Ectodermal cell (in vitro differentiated cells): ENCODE results near the gene SIK3.

Source experiments
- H3K27ac ChIP-seq: 2 replicates; pipeline ENCODE4 v1.7.0; 2013; ENCODE audit warnings: mild to moderate bottlenecking, low read depth, low read length; ENCODE audit not compliant: insufficient read depth, poor library complexity, severe bottlenecking
- H3K27me3 ChIP-seq: 2 replicates; pipeline ENCODE4 v1.7.0; 2013; ENCODE audit warnings: mild to moderate bottlenecking, low read length; ENCODE audit not compliant: insufficient read depth, control insufficient read depth, poor library complexity, severe bottlenecking
- H3K36me3 ChIP-seq: one replicate; pipeline ENCODE4 v1.7.0; 2013; ENCODE audit warnings: low read length; ENCODE audit not compliant: control insufficient read depth, insufficient read depth
- H3K4me1 ChIP-seq: one replicate; pipeline ENCODE4 v1.7.0; 2013; ENCODE audit warnings: low read length; ENCODE audit not compliant: control insufficient read depth, insufficient read depth
- H3K4me3 ChIP-seq: 2 replicates; pipeline ENCODE4 v1.7.0; 2013; ENCODE audit warnings: low read depth, low read length, control low read depth; ENCODE audit not compliant: insufficient read depth
- H3K9me3 ChIP-seq: 2 replicates; pipeline ENCODE4 v1.7.0; 2013; ENCODE audit warnings: mild to moderate bottlenecking, low read length, moderate library complexity; ENCODE audit not compliant: control insufficient read depth
- WGBS, 2 experiments: methylation state at CpG; one replicate each; pipeline ENCODE4 v1.1.7; 2013; ENCODE audit warnings: missing lambda C conversion rate in 2 of 2; 5-methylcytosine and 5-hydroxymethylcytosine counted together

Gene SIK3

DNA sequence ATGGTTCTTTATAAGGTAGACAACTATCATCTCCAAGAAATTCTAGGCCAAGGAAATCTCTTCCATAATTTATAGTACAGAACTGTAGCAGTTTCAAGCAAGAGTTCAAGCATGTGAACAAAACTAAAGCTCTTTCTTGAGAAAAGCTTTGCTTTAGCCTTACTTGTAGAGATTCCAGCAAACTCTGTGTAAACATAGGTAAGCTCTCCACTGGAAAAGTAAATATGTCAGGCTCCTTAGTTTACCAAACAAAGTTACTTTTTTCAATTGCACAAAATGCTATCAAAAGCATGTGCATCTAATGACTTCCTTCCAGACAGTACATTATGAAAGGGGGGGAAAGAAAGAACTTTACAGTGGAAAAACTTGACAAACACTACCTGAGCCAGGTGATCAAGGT, 125.0 kb downstream of the SIK3 start:
- no peak overlapping the region for H3K27ac ChIP-seq
- peaks cover 9% of the 10 kb centered on the region for H3K4me1 ChIP-seq
- no peak overlapping the region for H3K4me3 ChIP-seq
- H3K9me3 ChIP-seq: no peaks in the 10 kb centered on the region
- H3K36me3 ChIP-seq: no peaks in the 10 kb centered on the region
- no peaks in the 10 kb centered on the region for H3K27me3 ChIP-seq

- Histone ChIP-seq H3K4me3 (no peak overlapping the region), H3K9me3 (no peaks in the 10 kb centered on the region), H3K36me3 (no peaks in the 10 kb centered on the region), H3K27me3 (no peaks in the 10 kb centered on the region), H3K27ac (no peak overlapping the region), H3K4me1 (peaks cover 9% of the 10 kb centered on the region)
- WGBS, 2 experiments: 83 to 85% methylated on average over 4 of the region's 4 CpGs
Observed at GRCh38 chr11:116972691-116973090, 125.5 kb downstream of the SIK3 start.

GRCh38 chr11:116970485-116971292, 127.5 kb downstream of the SIK3 start:
- Histone ChIP-seq H3K36me3 (no peaks in the 10 kb centered on the region), H3K9me3 (no peaks in the 10 kb centered on the region), H3K4me1 (peaks cover 9% of the 10 kb centered on the region), H3K27ac (no peak overlapping the region), H3K4me3 (no peak overlapping the region), H3K27me3 (no peaks in the 10 kb centered on the region)
- WGBS, 2 experiments: 90 to 94% methylated on average over 5 to 6 of the region's 6 CpGs

DNA sequence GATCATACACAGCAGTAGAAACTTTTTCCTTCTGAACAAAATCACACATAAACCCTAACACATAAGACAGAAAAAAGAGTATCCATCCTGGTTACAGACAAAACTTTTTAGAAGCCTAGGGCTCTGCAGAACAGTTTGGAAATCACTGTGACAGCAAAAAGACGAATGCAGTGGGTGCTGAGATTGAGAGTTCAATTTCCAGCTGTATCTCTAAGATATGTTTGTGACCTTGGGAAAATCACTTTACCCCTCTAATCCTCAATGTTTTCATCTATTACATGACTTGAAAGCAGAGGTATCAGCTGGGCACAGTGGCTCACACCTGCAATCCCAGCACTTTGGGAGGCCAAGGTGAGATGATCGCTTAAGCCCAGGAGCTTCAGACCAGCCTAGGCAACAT, 128.5 kb downstream of the SIK3 start:
- Histone ChIP-seq H3K9me3 (no peaks in the 10 kb centered on the region), H3K4me1 (peaks cover 9% of the 10 kb centered on the region), H3K27ac (no peak overlapping the region), H3K4me3 (no peak overlapping the region), H3K36me3 (no peaks in the 10 kb centered on the region), H3K27me3 (no peaks in the 10 kb centered on the region)
- WGBS, 2 experiments: 97 to 99% methylated on average over 2 of the region's 2 CpGs

DNA sequence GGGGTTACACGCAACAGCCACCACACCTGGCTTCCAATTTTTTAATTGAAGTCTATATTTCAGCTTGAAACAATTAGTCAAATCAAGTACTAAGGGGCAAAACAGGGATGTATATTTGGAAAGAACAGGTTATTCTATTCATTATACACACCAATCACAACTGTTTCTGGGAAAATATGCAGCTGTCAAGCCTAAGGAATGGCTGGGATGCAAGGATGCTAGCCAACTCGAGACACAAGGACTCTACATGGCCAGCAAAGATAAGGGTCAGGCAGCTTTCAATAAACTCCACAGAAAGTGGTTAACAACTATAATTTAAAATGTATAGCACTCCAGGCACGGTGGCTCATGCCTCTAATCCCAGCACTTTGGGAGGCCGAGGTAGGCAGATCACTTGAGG, 134.0 kb downstream of the SIK3 start:
- Histone ChIP-seq H3K4me3 (no peak overlapping the region), H3K27me3 (no peaks in the 10 kb centered on the region), H3K4me1 (peaks cover 6% of the 10 kb centered on the region), H3K9me3 (no peaks in the 10 kb centered on the region), H3K36me3 (no peaks in the 10 kb centered on the region), H3K27ac (no peak overlapping the region)
- WGBS, 2 experiments: 85 to 88% methylated on average over 4 of the region's 4 CpGs

DNA sequence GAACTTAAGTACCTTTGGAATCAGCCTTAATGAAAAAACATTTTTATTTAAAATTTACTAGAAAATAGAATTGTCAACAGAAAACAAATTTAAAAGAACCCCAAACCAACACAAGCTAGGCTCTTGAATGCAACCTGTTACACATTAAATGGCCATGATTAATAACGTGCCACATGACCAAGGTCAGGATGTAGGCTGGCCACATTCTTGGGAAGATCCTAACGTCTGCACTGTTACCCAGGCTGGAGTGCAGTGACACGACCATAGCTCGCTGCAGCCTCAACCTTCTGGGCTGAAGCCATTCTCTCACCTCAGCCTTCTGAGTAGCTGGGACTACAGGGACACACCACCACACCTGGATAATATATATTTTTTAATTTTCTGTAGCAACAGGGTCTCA, 134.4 kb downstream of the SIK3 start:
- Histone ChIP-seq H3K27ac (no peak overlapping the region), H3K4me3 (no peak overlapping the region), H3K36me3 (no peaks in the 10 kb centered on the region), H3K9me3 (no peaks in the 10 kb centered on the region), H3K27me3 (no peaks in the 10 kb centered on the region), H3K4me1 (peaks cover 6% of the 10 kb centered on the region)
- WGBS, 2 experiments: 75 to 80% methylated on average over 4 of the region's 4 CpGs

DNA sequence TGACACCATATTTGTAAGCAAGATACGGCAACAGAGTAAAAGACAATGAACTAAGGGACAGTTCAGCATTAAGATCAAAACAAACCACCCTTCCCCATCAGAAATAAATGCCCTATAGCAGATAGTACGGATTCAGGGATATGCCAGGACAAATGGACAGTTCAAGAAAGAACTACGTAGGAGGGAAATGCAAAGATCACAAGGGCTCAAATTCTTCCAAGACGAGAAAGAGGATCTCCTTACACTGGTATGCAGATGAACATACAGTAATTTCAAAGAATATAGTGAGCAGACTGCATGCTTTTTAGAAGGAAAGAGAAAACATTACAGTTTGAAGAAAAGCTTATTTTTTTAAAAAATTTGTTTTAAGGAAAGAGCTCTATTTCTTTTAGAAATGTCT, 136.1 kb downstream of the SIK3 start:
- 82 to 84% methylated on average over 4 of the region's 4 CpGs for WGBS, 2 experiments
- Histone ChIP-seq H3K4me3 (no peak overlapping the region), H3K36me3 (no peaks in the 10 kb centered on the region), H3K27ac (no peak overlapping the region), H3K4me1 (peaks cover 6% of the 10 kb centered on the region), H3K27me3 (no peaks in the 10 kb centered on the region), H3K9me3 (no peaks in the 10 kb centered on the region)

DNA sequence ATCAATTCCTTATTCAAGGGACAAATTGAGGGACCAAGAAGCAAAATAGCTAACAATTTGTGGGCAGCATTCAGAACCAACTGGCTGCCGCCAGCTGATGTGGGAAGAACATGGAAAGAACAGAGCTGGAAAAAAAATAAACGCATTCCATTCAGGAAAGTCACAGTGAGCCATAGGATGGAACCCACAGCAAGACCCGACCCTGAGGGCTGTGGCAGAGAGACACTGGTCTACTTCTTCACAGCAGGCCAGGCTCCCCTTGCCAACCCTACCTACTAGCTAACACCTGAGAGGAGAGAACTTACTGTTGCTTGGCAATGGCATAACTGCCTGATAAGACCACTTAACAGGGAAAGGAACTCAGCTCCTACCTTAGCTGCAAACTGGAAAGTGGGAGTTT, 137.3 kb downstream of the SIK3 start:
- no peaks in the 10 kb centered on the region for H3K27me3 ChIP-seq
- H3K27ac ChIP-seq: no peak overlapping the region
- no peaks in the 10 kb centered on the region for H3K36me3 ChIP-seq
- H3K4me3 ChIP-seq: no peak overlapping the region
- H3K9me3 ChIP-seq: no peaks in the 10 kb centered on the region
- peaks cover 9% of the 10 kb centered on the region for H3K4me1 ChIP-seq
- 72 to 81% methylated on average over 3 of the region's 3 CpGs for WGBS, 2 experiments

GRCh38 chr11:116958246-116958645, 140.0 kb downstream of the SIK3 start:
- peaks cover 4% of the 10 kb centered on the region for H3K36me3 ChIP-seq
- no peaks in the 10 kb centered on the region for H3K9me3 ChIP-seq
- no peaks in the 10 kb centered on the region for H3K27me3 ChIP-seq
- no peak overlapping the region for H3K27ac ChIP-seq
- 78 to 91% methylated on average over 3 of the region's 3 CpGs for WGBS, 2 experiments
- no peak overlapping the region for H3K4me3 ChIP-seq
- peaks cover 9% of the 10 kb centered on the region for H3K4me1 ChIP-seq

- Histone ChIP-seq H3K9me3 (no peaks in the 10 kb centered on the region), H3K27ac (no peak overlapping the region), H3K4me1 (peaks cover 4% of the 10 kb centered on the region), H3K4me3 (no peak overlapping the region), H3K36me3 (peaks cover 4% of the 10 kb centered on the region), H3K27me3 (no peaks in the 10 kb centered on the region)
- 38 to 46% methylated on average over 3 of the region's 4 CpGs for WGBS, 2 experiments
Observed at GRCh38 chr11:116955949-116956348, 142.3 kb downstream of the SIK3 start.
